LoVo (cell line): ENCODE results near the gene TBX1.
A peak's percentile ranks its signal among the peaks of the same experiment; 100 is the strongest.

Experiments used
- DNase-seq: peaks from one replicate; pipeline ENCODE4 v3.0.0-alpha.2; 2016; ENCODE audit warnings: low spot score

The TBX1 gene

GRCh38 chr22:19753996-19754700 lies 6.4 kb upstream of the TBX1 start:
- DNase-seq = no peak

GRCh38 chr22:19754701-19755144 lies 5.9 kb upstream of the TBX1 start:
- DNase-seq = no peak

GRCh38 chr22:19755145-19755710 lies 5.3 kb upstream of the TBX1 start:
- no peak for DNase-seq

- no peak for DNase-seq
Measured at GRCh38 chr22:19755722-19756287, 4.8 kb upstream of the TBX1 start.

GRCh38 chr22:19756288-19757128 lies 4.1 kb upstream of the TBX1 start:
- peak; percentile 80 for DNase-seq

- DNase-seq = no peak
Measured at GRCh38 chr22:19757140-19757984, 3.2 kb upstream of the TBX1 start.

GRCh38 chr22:19757985-19758895 lies 2.3 kb upstream of the TBX1 start:
- no peak for DNase-seq

GRCh38 chr22:19758896-19759426 lies 1.6 kb upstream of the TBX1 start:
- DNase-seq = no peak

GRCh38 chr22:19759427-19760057 lies 1.0 kb upstream of the TBX1 start:
- no peak for DNase-seq

GRCh38 chr22:19760951-19761724 lies 560 bp downstream of the TBX1 start:
- no peak for DNase-seq

- DNase-seq = no peak
Measured at GRCh38 chr22:19761725-19762567, 1.4 kb downstream of the TBX1 start.

- DNase-seq = no peak
Measured at GRCh38 chr22:19762568-19763457, 2.2 kb downstream of the TBX1 start.

- DNase-seq = no peak
Measured at GRCh38 chr22:19763458-19764298, 3.1 kb downstream of the TBX1 start.

GRCh38 chr22:19764299-19764593 lies 3.7 kb downstream of the TBX1 start:
- DNase-seq = no peak

GRCh38 chr22:19764636-19765476 lies 4.3 kb downstream of the TBX1 start:
- no peak for DNase-seq
